Retinal pigment epithelial cell (primary cell): ENCODE data around the gene ASB7.

ENCODE experiments used
- DNase-seq: peaks from one replicate; pipeline ENCODE4 v3.0.0-alpha.2; 2010; ENCODE audit warnings: low read depth
- H3K4me3 ChIP-seq: 2 replicates; pipeline ENCODE4 v1.5.1; 2011; ENCODE audit warnings: mild to moderate bottlenecking, low read length, control low read depth, moderate library complexity
- CTCF ChIP-seq: conservative IDR thresholded peaks from 2 replicates; pipeline ENCODE4 v1.5.1; 2011; ENCODE audit warnings: low read depth, low read length, control low read depth, inconsistent platforms

Gene ASB7

GRCh38 chr15:100688549-100689120 is 86.2 kb downstream of the ASB7 start:
- TF ChIP-seq CTCF, result no peak
- no peak for DNase-seq
- no peak overlapping the region for H3K4me3 ChIP-seq

GRCh38 chr15:100689131-100689899 is 86.9 kb downstream of the ASB7 start:
- no peak for TF ChIP-seq CTCF
- DNase-seq, result no peak

GRCh38 chr15:100690032-100690794 is 87.8 kb downstream of the ASB7 start:
- no peak for TF ChIP-seq CTCF

More at GRCh38 chr15:100689131-100689899, 86.9 kb downstream of the ASB7 start:
- no peak overlapping the region for H3K4me3 ChIP-seq

GRCh38 chr15:100690795-100691158 is 88.4 kb downstream of the ASB7 start:
- DNase-seq, result no peak
- no peak for TF ChIP-seq CTCF
- no peak overlapping the region for H3K4me3 ChIP-seq

More at GRCh38 chr15:100690032-100690794, 87.8 kb downstream of the ASB7 start:
- DNase-seq, result no peak
- no peak overlapping the region for H3K4me3 ChIP-seq

- TF ChIP-seq CTCF, result no peak
- no peak for DNase-seq
- no peak overlapping the region for H3K4me3 ChIP-seq
Observed at GRCh38 chr15:100691321-100691720, 88.9 kb downstream of the ASB7 start.

GRCh38 chr15:100692246-100692645 is 89.9 kb downstream of the ASB7 start:
- no peak for TF ChIP-seq CTCF
- DNase-seq, result no peak
- no peak overlapping the region for H3K4me3 ChIP-seq
